ENCODE measurements around the gene HCFC1.
A peak's percentile ranks its signal among the peaks of the same experiment; 100 is the strongest.
"Not testable (repeated sequence)": the region's sequence is repeated elsewhere in the genome, so short reads cannot be mapped to it uniquely, and the experiment has no call there.

HCFC1 gene

GRCh38 chrX:154002215-154002719, 30.6 kb upstream of the HCFC1 start:
- H3K4me3 ChIP-seq (ENCODE audit: low read length): peak overlapping the region; percentile 15; the same call in 1 of the 2 replicates
- peak; percentile 86 for DNase-seq (ENCODE audit: low read depth)
- no peak for TF ChIP-seq CTCF (conservative IDR thresholded peaks at IDR 0.05; ENCODE audit: low read length)

GRCh38 chrX:154000051-154000450, 28.4 kb upstream of the HCFC1 start:
- no peak for TF ChIP-seq CTCF (conservative IDR thresholded peaks at IDR 0.05; ENCODE audit: low read length)
- H3K4me3 ChIP-seq (ENCODE audit: low read length): no peak overlapping the region
- no peak for DNase-seq (ENCODE audit: low read depth)

GRCh38 chrX:153999359-154000037, 27.9 kb upstream of the HCFC1 start:
- no peak for DNase-seq (ENCODE audit: low read depth)
- no peak for TF ChIP-seq CTCF (conservative IDR thresholded peaks at IDR 0.05; ENCODE audit: low read length)
- H3K4me3 ChIP-seq (ENCODE audit: low read length): no peak overlapping the region

- TF ChIP-seq CTCF (conservative IDR thresholded peaks at IDR 0.05; ENCODE audit: low read length): no peak
- no peak overlapping the region for H3K4me3 ChIP-seq (ENCODE audit: low read length)
- DNase-seq (ENCODE audit: low read depth): no peak
Observed at GRCh38 chrX:153995504-153995903, 23.9 kb upstream of the HCFC1 start.

- H3K4me3 ChIP-seq (ENCODE audit: low read length); DNase-seq (ENCODE audit: low read depth): not testable (repeated sequence)
Observed at GRCh38 chrX:153994398-153994797, 22.8 kb upstream of the HCFC1 start.

- no peak for TF ChIP-seq CTCF (conservative IDR thresholded peaks at IDR 0.05; ENCODE audit: low read length)
- no peak overlapping the region for H3K4me3 ChIP-seq (ENCODE audit: low read length)
- no peak for DNase-seq (ENCODE audit: low read depth)
Observed at GRCh38 chrX:153993978-153994377, 22.4 kb upstream of the HCFC1 start.

- no peak for DNase-seq (ENCODE audit: low read depth)
- no peak overlapping the region for H3K4me3 ChIP-seq (ENCODE audit: low read length)
- no peak for TF ChIP-seq CTCF (conservative IDR thresholded peaks at IDR 0.05; ENCODE audit: low read length)
Observed at GRCh38 chrX:153993079-153993478, 21.5 kb upstream of the HCFC1 start.
